Glutamatergic neuron (in vitro differentiated cells): ENCODE data around the gene CNTN6. TPM values are rescaled to one million over a fixed set of nuclear protein-coding genes. Genes with fewer than 3 reads are reported as not detected.

Experiments used
- DNase-seq: peaks from one replicate; pipeline ENCODE4 v3.0.0; 2022
- H3K27ac Mint-ChIP-seq: one replicate; pipeline ENCODE4 v1.8.0; 2020; ENCODE audit warnings: mild to moderate bottlenecking, mixed read lengths, inconsistent platforms; ENCODE audit not compliant: unreplicated experiment
- H3K27me3 Mint-ChIP-seq: one replicate; pipeline ENCODE4 v1.8.0; 2020; ENCODE audit warnings: mild to moderate bottlenecking, moderate library complexity, mixed read lengths, inconsistent platforms; ENCODE audit not compliant: unreplicated experiment
- H3K36me3 Mint-ChIP-seq: one replicate; pipeline ENCODE4 v1.8.0; 2020; ENCODE audit warnings: mild to moderate bottlenecking, mixed read lengths, inconsistent platforms; ENCODE audit not compliant: unreplicated experiment
- H3K4me1 Mint-ChIP-seq: one replicate; pipeline ENCODE4 v1.8.0; 2020; ENCODE audit warnings: mild to moderate bottlenecking, low read depth, mixed read lengths, inconsistent platforms; ENCODE audit not compliant: unreplicated experiment
- H3K4me3 Mint-ChIP-seq: one replicate; pipeline ENCODE4 v1.8.0; 2020; ENCODE audit warnings: mild to moderate bottlenecking, mixed read lengths, inconsistent platforms; ENCODE audit not compliant: unreplicated experiment
- H3K9me3 Mint-ChIP-seq: one replicate; pipeline ENCODE4 v1.8.0; 2020; ENCODE audit warnings: mild to moderate bottlenecking, moderate library complexity, mixed read lengths, inconsistent platforms; ENCODE audit not compliant: unreplicated experiment
- CTCF ChIP-seq: fragments of 200-600 bp; sonication (generic); IDR thresholded peaks from one replicate; pipeline ENCODE4 v1.5.0; 2021; ENCODE audit not compliant: partially characterized antibody, unreplicated experiment
- total RNA-seq: library from RNA; stranded (reverse); fragmentation: NEBNext Ultra II Directional; extraction: Animal tissue kit (Norgen Biotek cat#: 25700); gene quantifications from one replicate; pipeline ENCODE4 v1.2.1, GENCODE V29; 2021; ENCODE audit not compliant: unreplicated experiment

The CNTN6 gene
- total RNA-seq, 1 donor from 2014 or later: 23.2 TPM

GRCh38 chr3:1272546-1273265 is 179.9 kb downstream of the CNTN6 start:
- H3K27me3 Mint-ChIP-seq: no peaks in the 10 kb centered on the region
- H3K4me3 Mint-ChIP-seq: no peak overlapping the region
- H3K27ac Mint-ChIP-seq: no peak overlapping the region
- peaks cover 14% of the 10 kb centered on the region for H3K36me3 Mint-ChIP-seq
- no peaks in the 10 kb centered on the region for H3K9me3 Mint-ChIP-seq
- DNase-seq: no peak
- TF ChIP-seq CTCF: no peak
- H3K4me1 Mint-ChIP-seq: no peaks in the 10 kb centered on the region

- H3K27ac Mint-ChIP-seq: no peak overlapping the region
- H3K36me3 Mint-ChIP-seq: peaks cover 14% of the 10 kb centered on the region
- H3K9me3 Mint-ChIP-seq: no peaks in the 10 kb centered on the region
- peak; percentile 34 for TF ChIP-seq CTCF
- no peak overlapping the region for H3K4me3 Mint-ChIP-seq
- H3K4me1 Mint-ChIP-seq: peaks cover 2% of the 10 kb centered on the region
- H3K27me3 Mint-ChIP-seq: no peaks in the 10 kb centered on the region
- DNase-seq: peak; percentile 27
These were observed 182.7 kb downstream of the CNTN6 start for GRCh38 chr3:1275495-1275894.

GRCh38 chr3:1287815-1288214 is 195.0 kb downstream of the CNTN6 start:
- H3K36me3 Mint-ChIP-seq: peaks cover 4% of the 10 kb centered on the region
- H3K9me3 Mint-ChIP-seq: peaks cover 3% of the 10 kb centered on the region
- no peak overlapping the region for H3K27ac Mint-ChIP-seq
- H3K4me1 Mint-ChIP-seq: peaks cover 3% of the 10 kb centered on the region
- no peaks in the 10 kb centered on the region for H3K27me3 Mint-ChIP-seq
- H3K4me3 Mint-ChIP-seq: no peak overlapping the region
- DNase-seq: no peak
- no peak for TF ChIP-seq CTCF

GRCh38 chr3:1288805-1289494 is 196.1 kb downstream of the CNTN6 start:
- no peak for TF ChIP-seq CTCF
- no peak overlapping the region for H3K4me3 Mint-ChIP-seq

GRCh38 chr3:1292571-1293071 is 199.8 kb downstream of the CNTN6 start:
- no peak overlapping the region for H3K4me3 Mint-ChIP-seq
- TF ChIP-seq CTCF: no peak
- H3K4me1 Mint-ChIP-seq: peaks cover 3% of the 10 kb centered on the region
- H3K27me3 Mint-ChIP-seq: no peaks in the 10 kb centered on the region
- H3K27ac Mint-ChIP-seq: no peak overlapping the region
- no peak for DNase-seq
- peaks cover 4% of the 10 kb centered on the region for H3K36me3 Mint-ChIP-seq
- no peaks in the 10 kb centered on the region for H3K9me3 Mint-ChIP-seq

More at GRCh38 chr3:1288805-1289494, 196.1 kb downstream of the CNTN6 start:
- peaks cover 3% of the 10 kb centered on the region for H3K4me1 Mint-ChIP-seq
- no peak for DNase-seq
- no peaks in the 10 kb centered on the region for H3K27me3 Mint-ChIP-seq
- H3K36me3 Mint-ChIP-seq: peaks cover 4% of the 10 kb centered on the region
- peaks cover 3% of the 10 kb centered on the region for H3K9me3 Mint-ChIP-seq
- no peak overlapping the region for H3K27ac Mint-ChIP-seq
